ENCODE data around the gene PLCH1. TPM values are rescaled to one million over a fixed set of nuclear protein-coding genes. Genes with fewer than 3 reads are reported as not detected.

The PLCH1 gene
- total RNA-seq, 1 experiment from 2014 or later = 3.8 TPM

GRCh38 chr3:155402656-155403055 lies 342.2 kb downstream of the PLCH1 start:
- ChIA-PET RAD21 (ENCODE audit: low non-redundant PET in 1 of 2, low total read pairs in 2 of 2, uncharacterized antibody in 2 of 2, unreplicated experiment in 2 of 2) (no interaction called here), POLR2A (no interaction called here), CTCF (no interaction called here)
- no peaks in the 10 kb centered on the region for H3K4me1 ChIP-seq (ENCODE audit: control insufficient read depth in 1 of 2, insufficient read depth in 2 of 2, low read length in 2 of 2)
- H3K4me2 ChIP-seq (ENCODE audit: low read length) = no peak overlapping the region
- ATAC-seq (no peak), DNase-seq (ENCODE audit: low read depth, low spot score) (no peak)
- H4K20me1 ChIP-seq (ENCODE audit: insufficient read depth) = no peaks in the 10 kb centered on the region
- no peaks in the 10 kb centered on the region for H3K79me2 ChIP-seq (ENCODE audit: insufficient read depth, low read length)
- no peaks in the 10 kb centered on the region for H3K9me2 ChIP-seq (ENCODE audit: insufficient read depth)
- H3K36me3 ChIP-seq (ENCODE audit: control insufficient read depth in 1 of 2, insufficient read depth in 2 of 2, low read length in 2 of 2) = no peaks in the 10 kb centered on the region
- H3K9me3 ChIP-seq (ENCODE audit: control insufficient read depth in 1 of 2, insufficient read depth in 1 of 2, low read depth in 1 of 2, low read length in 2 of 2) = no peaks in the 10 kb centered on the region
- H2AFZ ChIP-seq (ENCODE audit: low read depth, low read length, poor library complexity, severe bottlenecking) = no peak overlapping the region
- H3K9ac ChIP-seq (ENCODE audit: low read length) = no peak overlapping the region
- H3K27ac ChIP-seq (ENCODE audit: low read depth, low read length) = no peak overlapping the region
- TF ChIP-seq CBX3 (IDR thresholded peaks at IDR 0.05; ENCODE audit: low read depth) (no peak), JUND (IDR thresholded peaks at IDR 0.05) (no peak), POLR2AphosphoS5 (IDR thresholded peaks at IDR 0.05; ENCODE audit: low read depth, low read length) (no peak), EZH2 (IDR thresholded peaks at IDR 0.05) (no peak), YY1 (IDR thresholded peaks at IDR 0.05; ENCODE audit: extremely low read depth, insufficient replicate concordance, low read depth, low read length) (no peak), ELF1 (IDR thresholded peaks at IDR 0.05; ENCODE audit: borderline replicate concordance, low read depth) (no peak), CTCF (IDR thresholded peaks at IDR 0.05 in 2 of 3, conservative IDR thresholded peaks at IDR 0.05 in 1 of 3; ENCODE audit: borderline replicate concordance in 1 of 3, insufficient read depth in 1 of 3, low read depth in 2 of 3, low read length in 2 of 3) (no peak), FOSL1 (IDR thresholded peaks at IDR 0.05; ENCODE audit: low read depth) (no peak), RAD21 (IDR thresholded peaks at IDR 0.05; ENCODE audit: low read depth) (no peak), CEBPB (IDR thresholded peaks at IDR 0.05; ENCODE audit: low read depth) (no peak), SRF (IDR thresholded peaks at IDR 0.05; ENCODE audit: low read depth) (no peak)
- TF ChIP-seq, protein P1, sequence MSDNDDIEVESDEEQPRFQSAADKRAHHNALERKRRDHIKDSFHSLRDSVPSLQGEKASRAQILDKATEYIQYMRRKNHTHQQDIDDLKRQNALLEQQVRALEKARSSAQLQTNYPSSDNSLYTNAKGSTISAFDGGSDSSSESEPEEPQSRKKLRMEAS (IDR thresholded peaks at IDR 0.05) = no peak
- TF ChIP-seq, protein P2, sequence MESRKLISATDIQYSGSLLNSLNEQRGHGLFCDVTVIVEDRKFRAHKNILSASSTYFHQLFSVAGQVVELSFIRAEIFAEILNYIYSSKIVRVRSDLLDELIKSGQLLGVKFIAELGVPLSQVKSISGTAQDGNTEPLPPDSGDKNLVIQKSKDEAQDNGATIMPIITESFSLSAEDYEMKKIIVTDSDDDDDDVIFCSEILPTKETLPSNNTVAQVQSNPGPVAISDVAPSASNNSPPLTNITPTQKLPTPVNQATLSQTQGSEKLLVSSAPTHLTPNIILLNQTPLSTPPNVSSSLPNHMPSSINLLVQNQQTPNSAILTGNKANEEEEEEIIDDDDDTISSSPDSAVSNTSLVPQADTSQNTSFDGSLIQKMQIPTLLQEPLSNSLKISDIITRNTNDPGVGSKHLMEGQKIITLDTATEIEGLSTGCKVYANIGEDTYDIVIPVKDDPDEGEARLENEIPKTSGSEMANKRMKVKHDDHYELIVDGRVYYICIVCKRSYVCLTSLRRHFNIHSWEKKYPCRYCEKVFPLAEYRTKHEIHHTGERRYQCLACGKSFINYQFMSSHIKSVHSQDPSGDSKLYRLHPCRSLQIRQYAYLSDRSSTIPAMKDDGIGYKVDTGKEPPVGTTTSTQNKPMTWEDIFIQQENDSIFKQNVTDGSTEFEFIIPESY (IDR thresholded peaks at IDR 0.05; ENCODE audit: extremely low read depth, insufficient replicate concordance, low read length) = no peak
- H3K4me3 ChIP-seq (replicated peaks in 1 of 2; ENCODE audit: low read depth in 1 of 2, low read length in 2 of 2) = no peak overlapping the region
- BruUV-seq (replicated peaks) = no TSS peak
- no peaks in the 10 kb centered on the region for H3K27me3 ChIP-seq (ENCODE audit: insufficient read depth, low read length)
- intact Hi-C loops (cut with micrococcal nuclease) = no loop called here
